Activated CD8-positive, alpha-beta memory T cell treated with anti-CD3 and anti-CD28 coated beads for 24 hours (primary cell): ENCODE results near the gene TIRAP.
"Not testable (repeated sequence)": the region's sequence is repeated elsewhere in the genome, so short reads cannot be mapped to it uniquely, and the experiment has no call there.

Source experiments
- DNase-seq: peaks from one replicate; pipeline ENCODE4 v3.0.0-alpha.2; 2020

Gene TIRAP, protein sequence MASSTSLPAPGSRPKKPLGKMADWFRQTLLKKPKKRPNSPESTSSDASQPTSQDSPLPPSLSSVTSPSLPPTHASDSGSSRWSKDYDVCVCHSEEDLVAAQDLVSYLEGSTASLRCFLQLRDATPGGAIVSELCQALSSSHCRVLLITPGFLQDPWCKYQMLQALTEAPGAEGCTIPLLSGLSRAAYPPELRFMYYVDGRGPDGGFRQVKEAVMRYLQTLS

DNA sequence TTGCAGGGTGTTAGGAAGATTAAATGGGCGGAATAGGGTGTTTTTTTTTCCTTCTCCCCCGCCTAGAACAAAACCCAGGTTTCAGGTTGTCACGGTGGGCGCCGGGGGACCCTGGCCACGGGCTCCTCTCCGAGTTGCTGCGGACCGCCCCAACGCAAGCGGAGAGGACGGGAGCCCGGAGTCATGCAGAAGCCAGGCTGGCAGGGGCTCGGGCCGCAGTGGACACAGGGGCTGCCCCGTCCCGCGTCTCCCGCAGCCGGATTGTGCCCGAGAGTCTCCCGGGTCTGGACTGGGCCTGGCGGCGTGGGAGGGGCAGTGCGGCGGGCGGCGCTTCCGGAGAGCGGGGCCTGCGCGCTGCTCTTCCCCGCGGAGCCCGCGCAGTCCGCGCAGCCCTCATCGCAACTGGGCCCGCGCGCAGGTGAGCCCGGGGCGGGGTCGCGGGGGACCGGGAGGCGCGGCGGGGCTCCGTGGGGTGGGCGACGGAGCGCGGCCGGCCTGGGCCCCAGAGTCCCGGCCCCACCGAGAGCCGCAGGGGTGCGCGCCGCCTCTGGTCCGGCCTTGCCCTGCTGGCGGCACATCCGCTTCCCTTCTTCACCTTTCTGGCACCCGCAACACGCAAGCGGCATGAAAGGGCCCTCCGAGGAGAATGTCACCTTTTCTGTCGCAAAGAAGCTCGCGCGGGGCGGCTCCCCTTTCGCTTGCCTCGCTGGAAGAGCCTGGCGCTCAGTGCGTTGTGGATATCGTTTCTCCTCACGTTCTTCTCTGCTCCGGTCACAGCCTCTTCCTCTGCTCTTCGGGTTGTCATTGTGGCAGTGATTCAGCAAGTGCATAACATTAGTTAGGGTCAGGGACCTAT is at the start of gene TIRAP:
Gene TIRAP, plus strand, starts transcription at position 358 of the 856 bp plus-strand sequence. CDS start 7,802 bp downstream, outside the sequence.
- DNase-seq, result peak; percentile 86

GRCh38 chr11:126233391-126233790 is 49.5 kb upstream of the TIRAP start:
- DNase-seq, result no peak

GRCh38 chr11:126246636-126247035 is 36.3 kb upstream of the TIRAP start:
- no peak for DNase-seq

DNA sequence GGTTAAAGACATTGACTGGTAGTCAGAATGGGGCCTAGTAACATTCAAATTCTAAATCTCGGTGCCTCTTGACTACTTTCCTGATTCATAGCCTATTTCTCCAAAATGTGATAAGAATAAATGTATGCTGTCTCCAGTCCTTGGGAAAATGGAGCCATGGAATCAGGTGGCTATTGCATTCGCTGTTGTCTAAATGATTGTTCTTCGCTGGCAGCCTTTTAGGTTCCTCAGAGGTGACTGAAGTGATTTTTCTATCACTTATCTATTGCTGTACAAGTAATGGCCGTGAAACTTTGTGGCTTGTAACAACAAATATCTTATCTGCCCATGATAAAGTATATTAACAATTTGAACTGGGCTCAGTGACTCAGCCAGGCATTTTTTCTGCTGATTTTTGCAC is 29.6 kb upstream of the TIRAP start:
- no peak for DNase-seq

DNA sequence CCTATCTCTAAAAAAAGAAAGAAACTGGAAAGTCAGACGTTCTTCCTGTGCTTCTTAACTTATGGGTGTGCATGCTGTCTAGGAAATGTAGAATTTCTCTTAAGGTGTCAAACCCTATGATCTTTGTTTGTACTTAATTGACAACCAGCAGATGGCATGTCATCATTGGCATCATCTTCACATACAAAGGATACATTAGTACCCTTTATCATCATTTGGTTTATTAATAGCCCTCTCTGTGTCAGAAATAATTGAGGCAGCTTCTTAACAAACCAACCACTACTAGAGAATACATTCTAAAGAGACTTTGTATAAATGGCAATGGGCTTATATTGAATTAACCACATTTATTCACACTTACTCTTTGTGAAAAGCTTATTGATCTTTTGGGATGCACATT is 28.1 kb upstream of the TIRAP start:
- DNase-seq, result no peak

DNA sequence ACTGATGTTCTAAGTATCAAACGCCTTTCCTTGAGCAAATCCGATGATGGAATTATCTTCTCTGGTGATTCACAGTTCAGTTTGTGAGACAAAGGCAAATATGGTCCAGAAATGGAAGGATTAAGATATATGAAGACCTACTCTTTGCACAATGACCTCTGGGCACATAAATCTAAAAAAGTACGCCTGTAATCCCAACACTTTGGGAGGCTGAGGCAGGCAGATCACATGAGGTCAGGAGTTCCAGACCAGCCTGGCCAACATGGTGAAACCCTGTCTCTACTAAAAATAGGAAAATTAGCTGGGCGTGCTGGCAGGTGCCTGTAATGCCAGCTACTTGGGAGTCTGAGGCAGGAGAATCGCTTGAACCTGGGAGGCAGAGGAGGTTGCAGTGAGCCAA is 27.4 kb upstream of the TIRAP start:
- not testable (repeated sequence) for DNase-seq

- DNase-seq, result no peak
These were observed 26.7 kb upstream of the TIRAP start for GRCh38 chr11:126256216-126256615.

DNA sequence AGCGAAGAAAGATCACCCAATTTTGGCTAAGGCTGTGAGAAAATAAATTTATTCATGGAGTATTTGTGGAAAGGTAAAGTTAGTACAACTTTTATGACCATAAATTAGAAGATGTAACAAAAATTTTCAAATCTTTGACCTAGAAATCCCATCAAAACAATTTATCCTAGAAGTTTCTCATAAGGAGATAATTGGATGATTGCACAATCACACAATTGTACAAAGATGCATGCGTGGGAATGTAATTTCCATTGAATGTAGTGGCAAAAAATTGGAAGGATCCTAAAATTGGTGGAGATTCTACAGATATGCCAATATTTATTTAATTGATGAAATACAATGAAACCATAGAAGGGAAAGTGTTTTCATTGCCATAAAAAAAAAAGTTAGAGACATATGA is 25.7 kb upstream of the TIRAP start:
- no peak for DNase-seq

DNA sequence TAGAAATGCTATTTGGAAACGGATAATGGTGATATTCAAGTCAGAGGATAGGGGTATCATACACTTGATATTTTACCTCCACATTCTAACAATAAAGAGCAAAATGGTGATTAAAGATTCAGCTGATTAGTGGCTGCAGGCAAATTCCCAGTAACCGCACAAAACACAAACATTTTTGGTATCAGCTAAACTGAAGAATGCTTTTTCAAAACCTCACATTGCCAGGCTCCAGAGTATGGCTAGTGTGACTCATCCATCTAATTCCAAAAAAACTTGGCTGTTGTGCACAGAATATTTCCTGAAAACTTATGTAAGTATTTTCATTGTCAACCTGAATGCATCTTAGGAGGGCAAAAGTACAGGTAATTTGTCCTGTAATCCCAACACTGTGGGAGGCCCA is 25.1 kb upstream of the TIRAP start:
- DNase-seq, result no peak

- no peak for DNase-seq
These were observed 20.7 kb upstream of the TIRAP start for GRCh38 chr11:126262216-126262615.

GRCh38 chr11:126263489-126263888 is 19.4 kb upstream of the TIRAP start:
- DNase-seq, result no peak

DNA sequence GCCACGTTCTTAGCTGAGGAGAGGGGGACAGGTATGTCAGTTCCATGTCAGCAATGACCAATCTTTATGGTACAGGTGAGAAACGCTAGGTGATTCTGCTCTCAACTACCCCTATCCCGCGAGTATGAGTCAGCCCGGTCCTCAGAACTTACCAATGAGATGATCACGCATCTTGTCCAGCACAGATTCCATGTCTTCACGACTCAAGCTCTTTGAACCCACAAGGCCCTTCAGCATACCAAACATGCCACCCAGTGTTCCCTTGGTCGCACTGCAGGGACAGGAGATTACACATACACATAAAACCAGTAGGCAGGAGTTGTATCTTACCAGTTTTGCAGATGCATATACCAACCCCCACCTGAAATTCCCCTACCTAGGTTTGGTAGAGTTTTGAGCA is 17.1 kb upstream of the TIRAP start:
- no peak for DNase-seq

- DNase-seq, result no peak
These were observed 15.2 kb upstream of the TIRAP start for GRCh38 chr11:126267650-126268049.

- no peak for DNase-seq
These were observed 14.6 kb upstream of the TIRAP start for GRCh38 chr11:126268361-126268707.

DNA sequence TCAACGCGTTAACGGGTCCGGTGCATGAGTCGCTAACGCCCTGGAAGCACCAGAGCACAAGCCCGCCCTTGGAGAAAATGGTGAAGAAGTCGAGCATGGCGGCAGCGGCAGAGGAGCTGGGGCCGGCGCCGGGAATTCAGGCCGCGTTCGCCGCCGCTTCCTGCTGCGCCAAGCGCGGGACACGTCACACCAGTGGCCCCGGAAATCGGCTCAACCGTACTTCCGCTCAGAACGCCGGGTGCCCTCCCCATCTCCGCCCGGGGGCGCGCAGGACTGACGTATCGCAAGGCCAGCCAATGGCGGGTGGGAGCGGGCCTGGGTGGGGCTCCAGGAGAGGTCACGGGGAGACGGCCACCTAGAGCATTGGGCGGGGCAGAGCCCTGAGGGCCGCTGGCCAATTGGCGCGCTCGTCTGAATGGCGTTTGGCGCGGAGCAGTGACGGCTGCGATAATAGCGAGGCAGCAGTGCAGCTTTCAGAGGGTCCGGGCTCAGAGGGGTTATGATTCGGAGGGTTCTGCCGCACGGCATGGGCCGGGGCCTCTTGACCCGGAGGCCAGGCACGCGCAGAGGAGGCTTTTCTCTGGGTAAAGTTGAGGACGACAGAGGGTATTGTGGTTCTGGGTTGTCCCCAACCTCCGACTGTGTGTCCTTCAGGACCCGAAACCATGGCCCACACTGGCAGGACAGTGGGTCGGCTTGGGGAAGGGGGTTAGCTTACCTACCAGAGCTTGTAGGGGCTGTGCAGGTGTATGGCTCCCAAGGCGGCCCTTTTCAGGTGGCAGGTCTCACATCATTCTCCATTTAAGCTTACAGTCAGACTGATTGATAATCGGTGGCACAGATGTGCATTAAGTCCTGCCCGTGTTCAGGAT is 13.9 kb upstream of the TIRAP start, which contains the start of the genes FOXRED1 and SRPRA:
Gene FOXRED1, plus strand, starts transcription at position 447 of the 872 bp plus-strand sequence. Its CDS starts 53 bp downstream, at position 500.
Gene SRPRA, minus strand, starts transcription at position 188 of the 872 bp plus-strand sequence. Its CDS starts 91 bp downstream, at position 97.
- peak; percentile 100 for DNase-seq

- no peak for DNase-seq
These were observed 5.6 kb upstream of the TIRAP start for GRCh38 chr11:126277322-126277721.

DNA sequence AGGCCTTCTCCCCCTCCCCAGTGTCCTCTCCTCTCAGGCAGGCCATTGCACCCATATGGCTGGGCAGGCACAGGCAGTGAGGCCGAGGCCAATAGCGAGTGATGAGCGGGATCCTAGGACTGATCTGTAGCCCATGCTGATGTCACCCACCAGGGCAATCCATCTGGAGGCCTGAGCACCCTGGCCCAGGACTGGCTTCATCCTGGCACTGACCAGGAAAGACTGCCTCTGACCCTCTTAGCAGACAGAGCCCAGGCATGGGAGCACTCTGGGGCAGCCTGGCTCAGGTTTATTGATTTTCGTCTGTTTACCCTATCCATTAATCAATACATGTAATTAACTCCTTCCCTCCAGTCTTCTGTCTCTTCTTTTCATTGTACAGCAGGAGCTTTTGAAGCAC is 5.1 kb upstream of the TIRAP start:
- no peak for DNase-seq

DNA sequence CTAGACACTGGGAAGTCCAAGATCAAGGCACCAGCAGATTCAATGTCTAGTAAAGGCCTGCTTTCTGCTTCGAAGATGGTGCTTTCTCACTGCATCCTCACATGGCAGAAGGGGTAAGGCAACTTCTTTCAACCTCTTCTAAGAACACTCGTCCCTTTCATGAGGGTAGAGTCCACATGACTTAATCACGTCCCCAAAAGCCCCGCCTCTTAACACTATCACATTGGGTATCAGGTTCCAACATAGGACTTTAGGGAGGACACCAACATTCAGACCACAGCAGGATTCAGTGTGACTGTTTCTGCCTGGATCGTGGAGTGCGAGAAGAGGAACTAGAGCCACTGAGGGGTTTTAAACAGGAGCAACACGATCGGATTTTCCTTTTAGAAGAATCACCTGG is 3.7 kb upstream of the TIRAP start:
- no peak for DNase-seq

- no peak for DNase-seq
These were observed 2.3 kb upstream of the TIRAP start for GRCh38 chr11:126280595-126280994.

GRCh38 chr11:126281245-126281644 is 1.6 kb upstream of the TIRAP start:
- DNase-seq, result no peak

DNA sequence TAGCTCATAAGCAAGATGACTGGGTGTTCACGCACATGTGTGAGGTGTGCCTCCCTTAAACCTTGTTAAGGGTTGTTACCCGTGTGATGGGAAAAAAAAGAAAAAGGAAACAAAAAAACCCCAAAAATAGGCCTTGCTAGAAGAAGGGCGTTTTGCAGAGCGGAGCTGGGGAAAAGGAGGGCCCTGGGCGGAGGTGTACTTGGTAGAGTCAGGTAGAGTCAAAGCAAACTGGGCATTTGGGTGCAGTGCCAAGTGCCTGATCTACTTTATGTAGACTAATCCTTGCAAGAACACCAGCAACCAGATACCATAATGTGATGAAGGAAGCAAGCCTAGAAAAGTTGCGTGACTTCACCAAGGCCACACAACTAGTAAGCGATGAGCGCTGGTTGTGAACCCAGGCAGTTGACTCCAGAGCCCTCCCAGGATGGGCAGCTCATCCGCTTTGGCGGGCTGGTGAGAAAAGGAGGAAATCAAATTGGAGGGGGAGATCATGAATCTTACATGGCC is 1.2 kb upstream of the TIRAP start:
- no peak for DNase-seq

DNA sequence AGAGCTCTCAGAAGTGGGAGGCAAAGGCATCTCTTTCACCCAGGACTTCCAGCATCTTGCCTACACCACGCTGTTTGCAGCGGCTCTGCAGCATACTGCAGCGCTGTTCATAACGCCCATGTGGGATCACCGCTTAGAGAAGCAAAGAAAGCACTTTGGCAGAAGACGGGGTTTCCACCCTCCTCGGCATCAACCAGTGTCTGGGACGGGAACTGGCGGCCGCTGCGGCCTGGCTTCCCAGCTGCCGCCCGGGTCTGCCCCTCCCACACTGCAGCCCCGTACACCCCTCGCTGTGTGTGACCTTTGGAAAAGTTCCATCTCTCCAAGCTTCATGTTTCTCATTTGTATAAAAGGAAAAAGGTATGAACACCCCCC is 545 bp upstream of the TIRAP start:
- DNase-seq, result peak; percentile 76

GRCh38 chr11:126284829-126285228 is 1.9 kb downstream of the TIRAP start:
- DNase-seq, result peak; percentile 90
